ENCODE data around the gene OXER1.

DNA sequence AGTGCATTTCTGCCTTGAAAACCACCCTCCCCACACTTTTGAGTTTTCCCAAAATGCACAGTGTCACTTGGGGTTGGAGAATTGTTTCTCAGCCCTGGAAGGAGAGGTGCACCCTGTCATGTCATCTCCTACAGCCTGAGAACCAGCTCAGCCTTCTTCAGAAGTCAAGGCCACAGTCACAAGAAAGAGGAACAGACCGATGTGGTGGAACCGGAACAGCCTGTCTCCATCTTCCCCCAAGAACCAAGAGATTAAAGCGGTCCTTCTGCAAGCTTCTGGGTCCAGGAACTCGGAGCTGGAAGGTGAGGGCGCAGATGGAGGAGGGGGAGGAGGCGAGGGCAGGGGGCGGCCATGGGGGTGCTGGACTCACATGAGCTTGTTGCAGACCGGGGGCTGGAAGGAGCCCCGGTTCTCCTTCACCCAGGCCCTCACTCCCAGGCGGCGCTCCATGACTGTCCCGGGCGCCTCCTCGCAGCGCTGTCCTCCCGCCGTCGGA lies 28.2 kb upstream of the OXER1 start:
- TF ChIP-seq POLR2A (IDR thresholded peaks at IDR 0.05), result no peak
- TF ChIP-seq, protein P1, sequence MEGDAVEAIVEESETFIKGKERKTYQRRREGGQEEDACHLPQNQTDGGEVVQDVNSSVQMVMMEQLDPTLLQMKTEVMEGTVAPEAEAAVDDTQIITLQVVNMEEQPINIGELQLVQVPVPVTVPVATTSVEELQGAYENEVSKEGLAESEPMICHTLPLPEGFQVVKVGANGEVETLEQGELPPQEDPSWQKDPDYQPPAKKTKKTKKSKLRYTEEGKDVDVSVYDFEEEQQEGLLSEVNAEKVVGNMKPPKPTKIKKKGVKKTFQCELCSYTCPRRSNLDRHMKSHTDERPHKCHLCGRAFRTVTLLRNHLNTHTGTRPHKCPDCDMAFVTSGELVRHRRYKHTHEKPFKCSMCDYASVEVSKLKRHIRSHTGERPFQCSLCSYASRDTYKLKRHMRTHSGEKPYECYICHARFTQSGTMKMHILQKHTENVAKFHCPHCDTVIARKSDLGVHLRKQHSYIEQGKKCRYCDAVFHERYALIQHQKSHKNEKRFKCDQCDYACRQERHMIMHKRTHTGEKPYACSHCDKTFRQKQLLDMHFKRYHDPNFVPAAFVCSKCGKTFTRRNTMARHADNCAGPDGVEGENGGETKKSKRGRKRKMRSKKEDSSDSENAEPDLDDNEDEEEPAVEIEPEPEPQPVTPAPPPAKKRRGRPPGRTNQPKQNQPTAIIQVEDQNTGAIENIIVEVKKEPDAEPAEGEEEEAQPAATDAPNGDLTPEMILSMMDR (IDR thresholded peaks at IDR 0.05), result no peak

Measured in thyroid gland (tissue), 4 donors.